Thoracic aorta (tissue), 2 donors: ENCODE results near the gene AMFR. TPM values are rescaled to one million over a fixed set of nuclear protein-coding genes. Genes with fewer than 3 reads are reported as not detected.

Experiments used
- ATAC-seq: fragments of 150-250 bp; one replicate; pipeline ENCODE4 v1.8.0; 2017; ENCODE audit warnings: low read depth; ENCODE audit not compliant: insufficient number of reproducible peaks, low FRiP score
- DNase-seq: peaks from one replicate; pipeline ENCODE4 v3.0.0-alpha.2; 2020; ENCODE audit warnings: low spot score
- H3K27ac ChIP-seq, 2 donors: fragments of 200-600 bp; sonication (generic); 1 replicate in 1 of 2; 2 replicates in 1 of 2; pipeline ENCODE4 v1.5.1; 2016; ENCODE audit warnings: mild to moderate bottlenecking in 2 of 2, moderate library complexity in 2 of 2
- H3K27me3 ChIP-seq: fragments of 200-600 bp; sonication (generic); replicated peaks from 2 replicates; pipeline ENCODE4 v1.6.0; 2016; ENCODE audit warnings: mild to moderate bottlenecking; ENCODE audit not compliant: insufficient read depth
- H3K36me3 ChIP-seq: fragments of 200-600 bp; sonication (generic); one replicate; pipeline ENCODE4 v1.5.1; 2016
- H3K4me1 ChIP-seq, 2 donors: fragments of 200-600 bp; sonication (generic); 1 replicate in 1 of 2; 2 replicates in 1 of 2; pipeline versions ENCODE4 v1.5.1 to v1.6.0; 2016; ENCODE audit warnings: low read depth in 2 of 2, mild to moderate bottlenecking in 1 of 2; ENCODE audit not compliant: control insufficient read depth in 1 of 2
- H3K4me3 ChIP-seq: fragments of 200-600 bp; sonication (generic); 2 replicates; pipeline ENCODE4 v1.5.1; 2016; ENCODE audit warnings: mild to moderate bottlenecking
- H3K9me3 ChIP-seq: fragments of 200-600 bp; sonication (generic); 2 replicates; pipeline ENCODE4 v1.5.1; 2016
- total RNA-seq, 2 donors: library from RNA; depleted of rRNA; stranded (reverse); fragments of >200 nt; gene quantifications; one replicate each; pipeline versions ENCODE4 v1.1.0 to v1.2.3, GENCODE V29; 2016
- TF ChIP-seq, protein P1 (sequence below): fragments of 200-600 bp; sonication (generic); IDR thresholded peaks from one replicate; pipeline ENCODE4 v1.5.1; 2019; ENCODE audit warnings: antibody characterized with exemption

The AMFR gene
- total RNA-seq, 2 donors from 2014 or later, result 153 to 209 TPM

- Histone ChIP-seq H3K27me3 (no peaks in the 10 kb centered on the region), H3K36me3 (peaks cover 47% of the 10 kb centered on the region), H3K27ac (no peak overlapping the region), H3K4me3 (no peak overlapping the region), H3K9me3 (no peaks in the 10 kb centered on the region), H3K4me1 (no peaks in the 10 kb centered on the region)
- TF ChIP-seq, protein P1, sequence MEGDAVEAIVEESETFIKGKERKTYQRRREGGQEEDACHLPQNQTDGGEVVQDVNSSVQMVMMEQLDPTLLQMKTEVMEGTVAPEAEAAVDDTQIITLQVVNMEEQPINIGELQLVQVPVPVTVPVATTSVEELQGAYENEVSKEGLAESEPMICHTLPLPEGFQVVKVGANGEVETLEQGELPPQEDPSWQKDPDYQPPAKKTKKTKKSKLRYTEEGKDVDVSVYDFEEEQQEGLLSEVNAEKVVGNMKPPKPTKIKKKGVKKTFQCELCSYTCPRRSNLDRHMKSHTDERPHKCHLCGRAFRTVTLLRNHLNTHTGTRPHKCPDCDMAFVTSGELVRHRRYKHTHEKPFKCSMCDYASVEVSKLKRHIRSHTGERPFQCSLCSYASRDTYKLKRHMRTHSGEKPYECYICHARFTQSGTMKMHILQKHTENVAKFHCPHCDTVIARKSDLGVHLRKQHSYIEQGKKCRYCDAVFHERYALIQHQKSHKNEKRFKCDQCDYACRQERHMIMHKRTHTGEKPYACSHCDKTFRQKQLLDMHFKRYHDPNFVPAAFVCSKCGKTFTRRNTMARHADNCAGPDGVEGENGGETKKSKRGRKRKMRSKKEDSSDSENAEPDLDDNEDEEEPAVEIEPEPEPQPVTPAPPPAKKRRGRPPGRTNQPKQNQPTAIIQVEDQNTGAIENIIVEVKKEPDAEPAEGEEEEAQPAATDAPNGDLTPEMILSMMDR, result no peak
- DNase-seq, result no peak
- no peak for ATAC-seq
Measured at GRCh38 chr16:56466344-56466743, 41.0 kb upstream of the AMFR start.

GRCh38 chr16:56463153-56463552, 37.8 kb upstream of the AMFR start:
- Histone ChIP-seq H3K36me3 (peaks cover 37% of the 10 kb centered on the region), H3K4me1 (no peaks in the 10 kb centered on the region)
- DNase-seq, result no peak

GRCh38 chr16:56462064-56462796, 36.9 kb upstream of the AMFR start:
- no peaks in the 10 kb centered on the region for H3K27me3 ChIP-seq
- ATAC-seq (no peak), DNase-seq (no peak)
- TF ChIP-seq, protein P1, result no peak
- no peak overlapping the region for H3K4me3 ChIP-seq
- H3K9me3 ChIP-seq, result no peaks in the 10 kb centered on the region
- no peak overlapping the region for H3K27ac ChIP-seq
- H3K36me3 ChIP-seq, result peaks cover 31% of the 10 kb centered on the region
- no peaks in the 10 kb centered on the region for H3K4me1 ChIP-seq

More at GRCh38 chr16:56463153-56463552, 37.8 kb upstream of the AMFR start:
- no peak overlapping the region for H3K27ac ChIP-seq
- TF ChIP-seq, protein P1, result no peak
- ATAC-seq, result no peak
- no peaks in the 10 kb centered on the region for H3K9me3 ChIP-seq
- no peak overlapping the region for H3K4me3 ChIP-seq
- no peaks in the 10 kb centered on the region for H3K27me3 ChIP-seq

DNA sequence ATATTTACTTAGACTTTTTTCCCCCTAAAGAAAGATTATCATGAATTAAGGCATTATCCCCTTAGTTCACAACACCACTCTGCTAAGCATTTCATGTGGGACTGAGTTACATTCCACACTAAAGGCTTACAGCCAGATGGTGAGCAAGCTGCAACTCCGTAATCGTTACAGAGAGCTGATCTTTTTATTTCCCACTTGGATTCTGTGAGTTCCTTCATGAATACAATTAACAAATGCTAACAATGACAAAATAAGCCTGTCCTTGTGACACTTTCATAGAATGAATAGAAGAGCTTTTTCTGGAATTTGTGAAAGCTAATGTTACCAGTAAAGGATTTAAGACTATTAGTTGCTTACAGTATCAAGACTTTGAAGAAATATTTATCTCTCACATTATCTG, 34.8 kb upstream of the AMFR start:
- ATAC-seq (no peak), DNase-seq (no peak)
- no peaks in the 10 kb centered on the region for H3K9me3 ChIP-seq
- no peaks in the 10 kb centered on the region for H3K27me3 ChIP-seq
- H3K4me1 ChIP-seq, result no peaks in the 10 kb centered on the region
- H3K36me3 ChIP-seq, result peaks cover 17% of the 10 kb centered on the region
- H3K27ac ChIP-seq, result no peak overlapping the region
- TF ChIP-seq, protein P1, result no peak
- H3K4me3 ChIP-seq, result no peak overlapping the region

GRCh38 chr16:56457927-56458470, 32.7 kb upstream of the AMFR start:
- no peaks in the 10 kb centered on the region for H3K27me3 ChIP-seq
- ATAC-seq, result no peak
- TF ChIP-seq, protein P1, result no peak

More at GRCh38 chr16:56457927-56458470, 32.7 kb upstream of the AMFR start:
- peaks cover 0 to 5% of the 10 kb centered on the region in 2 donors for H3K4me1 ChIP-seq
- no peaks in the 10 kb centered on the region for H3K9me3 ChIP-seq
- H3K36me3 ChIP-seq, result peaks cover 21% of the 10 kb centered on the region
- no peak overlapping the region for H3K4me3 ChIP-seq
- H3K27ac ChIP-seq, result no peak overlapping the region
- no peak for DNase-seq
